Cardiac muscle cell (in vitro differentiated cells and primary cell): ENCODE measurements around the gene GRID1. TPM values are rescaled to one million over a fixed set of nuclear protein-coding genes. Genes with fewer than 3 reads are reported as not detected.

Experiments used
- DNase-seq, 2 donors: peaks; one replicate each; pipeline versions ENCODE4 v3.0.0 to v3.0.0-alpha.2; 2010 to 2017; ENCODE audit warnings: low read depth in 1 of 2, low spot score in 1 of 2
- H3K27ac ChIP-seq: fragments of 200-600 bp; sonication (generic); 2 replicates; pipeline ENCODE4 v1.5.1; 2016
- H3K27me3 ChIP-seq: fragments of 200-600 bp; sonication (generic); 2 replicates; pipeline ENCODE4 v1.6.0; 2016; ENCODE audit warnings: control low read depth
- H3K36me3 ChIP-seq: fragments of 200-600 bp; sonication (generic); 2 replicates; pipeline ENCODE4 v1.5.1; 2016; ENCODE audit warnings: control low read depth
- H3K4me1 ChIP-seq: fragments of 200-600 bp; sonication (generic); 2 replicates; pipeline ENCODE4 v1.8.1; 2017; ENCODE audit warnings: low read depth, mild to moderate bottlenecking, mixed run types
- H3K4me3 ChIP-seq: fragments of 200-600 bp; sonication (generic); 2 replicates; pipeline ENCODE4 v1.5.1; 2016; ENCODE audit warnings: mild to moderate bottlenecking
- H3K9me3 ChIP-seq: fragments of 200-600 bp; sonication (generic); 2 replicates; pipeline ENCODE4 v1.5.1; 2017; ENCODE audit warnings: low read depth, mild to moderate bottlenecking, control low read depth
- CTCF ChIP-seq: IDR thresholded peaks from 2 replicates; pipeline ENCODE4 v1.5.1; 2012; ENCODE audit warnings: low read depth, mild to moderate bottlenecking, low read length
- polyA plus RNA-seq: library from polyadenylated mRNA; unstranded; fragments of >200 nt; fragmentation: Nextera tagmentation; extraction: Ambion mirVana; gene quantifications from 2 replicates; pipeline ENCODE4 v1.2.1, GENCODE V29; 2016
- total RNA-seq: library from RNA; depleted of rRNA; stranded (reverse); fragments of >200 nt; gene quantifications from 2 replicates; pipeline ENCODE4 v1.2.3, GENCODE V29; 2016

The GRID1 gene
- total and polyA plus RNA-seq, 2 experiments from 2014 or later = 1.5 to 1.6 TPM

GRCh38 chr10:86170255-86171108 lies 196.1 kb downstream of the GRID1 start:
- TF ChIP-seq CTCF = no peak
- H3K4me3 ChIP-seq = no peak overlapping the region
- DNase-seq = no peak
- no peak overlapping the region for H3K27ac ChIP-seq
- H3K4me1 ChIP-seq = no peaks in the 10 kb centered on the region
- H3K9me3 ChIP-seq = no peaks in the 10 kb centered on the region
- no peaks in the 10 kb centered on the region for H3K27me3 ChIP-seq
- no peaks in the 10 kb centered on the region for H3K36me3 ChIP-seq

- no peaks in the 10 kb centered on the region for H3K9me3 ChIP-seq
- no peak for TF ChIP-seq CTCF
- H3K36me3 ChIP-seq = no peaks in the 10 kb centered on the region
- DNase-seq = no peak
- no peak overlapping the region for H3K4me3 ChIP-seq
- H3K27ac ChIP-seq = no peak overlapping the region
- no peaks in the 10 kb centered on the region for H3K4me1 ChIP-seq
- H3K27me3 ChIP-seq = no peaks in the 10 kb centered on the region
These were observed 196.9 kb downstream of the GRID1 start for GRCh38 chr10:86169506-86170254.

GRCh38 chr10:86169066-86169465 lies 197.5 kb downstream of the GRID1 start:
- Histone ChIP-seq H3K4me1 (no peaks in the 10 kb centered on the region), H3K27ac (no peak overlapping the region), H3K27me3 (no peaks in the 10 kb centered on the region), H3K4me3 (no peak overlapping the region), H3K36me3 (no peaks in the 10 kb centered on the region), H3K9me3 (no peaks in the 10 kb centered on the region)
- no peak for TF ChIP-seq CTCF
- no peak for DNase-seq

- H3K4me3 ChIP-seq = no peak overlapping the region
- no peak for DNase-seq
- no peaks in the 10 kb centered on the region for H3K27me3 ChIP-seq
- H3K36me3 ChIP-seq = no peaks in the 10 kb centered on the region
- no peaks in the 10 kb centered on the region for H3K4me1 ChIP-seq
- H3K9me3 ChIP-seq = no peaks in the 10 kb centered on the region
- no peak overlapping the region for H3K27ac ChIP-seq
- TF ChIP-seq CTCF = no peak
These were observed 198.3 kb downstream of the GRID1 start for GRCh38 chr10:86168256-86168655.

GRCh38 chr10:86167762-86168128 lies 198.8 kb downstream of the GRID1 start:
- DNase-seq = no peak
- Histone ChIP-seq H3K9me3 (no peaks in the 10 kb centered on the region), H3K4me1 (no peaks in the 10 kb centered on the region), H3K27ac (no peak overlapping the region), H3K4me3 (no peak overlapping the region), H3K36me3 (no peaks in the 10 kb centered on the region), H3K27me3 (no peaks in the 10 kb centered on the region)
- TF ChIP-seq CTCF = no peak
